ENCODE data around the gene DYNC1I1. TPM values are rescaled to one million over a fixed set of nuclear protein-coding genes. Genes with fewer than 3 reads are reported as not detected.

Gene DYNC1I1
- total RNA-seq, 1 donor from 2014 or later, result 0.79 TPM

DNA sequence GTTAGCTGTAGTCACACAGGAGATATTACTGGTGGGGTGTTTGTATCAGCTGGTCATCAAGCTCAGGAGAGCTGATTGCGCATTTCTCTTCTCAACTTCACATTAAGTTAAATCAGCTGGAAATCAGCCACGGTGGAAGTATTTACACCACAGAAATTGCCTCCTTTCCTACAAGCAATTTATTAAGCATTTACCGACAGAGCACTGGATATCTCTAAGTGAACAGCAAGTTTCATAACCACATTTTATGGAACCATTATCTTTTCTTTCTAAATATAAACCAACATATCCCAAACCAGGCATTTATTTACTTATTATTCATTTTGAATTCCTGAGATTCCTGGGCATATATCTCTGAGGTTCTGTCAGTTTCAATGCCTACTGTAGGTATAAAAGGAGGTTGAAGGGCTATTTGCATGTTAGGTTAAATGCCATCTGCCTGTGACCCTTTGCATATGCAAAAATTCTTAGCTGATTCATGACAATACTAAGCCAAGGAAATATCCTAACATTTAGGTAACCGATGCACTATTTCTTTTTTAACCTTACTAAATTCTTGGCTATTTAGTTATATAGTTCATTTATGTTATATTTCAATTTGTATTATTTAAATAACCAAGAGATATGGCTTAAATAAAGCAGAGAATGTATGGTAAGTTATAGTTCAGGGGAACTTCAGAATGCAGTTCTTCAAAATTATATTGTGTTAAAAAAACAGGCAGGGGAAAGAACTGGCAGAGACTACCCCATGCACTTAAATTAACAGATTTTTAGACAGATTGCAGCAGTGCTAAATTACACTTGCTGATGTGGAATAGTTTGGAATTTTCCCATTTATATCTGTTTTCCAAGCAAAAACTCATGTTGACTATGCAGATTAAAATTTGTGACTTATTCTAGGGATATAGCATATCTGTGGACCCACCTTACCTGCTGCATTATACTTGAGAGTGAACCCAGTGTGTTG, 56.8 kb downstream of the DYNC1I1 start:
- no peak overlapping the region for H2AFZ ChIP-seq (replicated peaks)
- Mint-ChIP-seq H3K27ac (no peak overlapping the region), H3K27me3 (ENCODE audit: insufficient read depth, low read depth) (no peaks in the 10 kb centered on the region)

DNA sequence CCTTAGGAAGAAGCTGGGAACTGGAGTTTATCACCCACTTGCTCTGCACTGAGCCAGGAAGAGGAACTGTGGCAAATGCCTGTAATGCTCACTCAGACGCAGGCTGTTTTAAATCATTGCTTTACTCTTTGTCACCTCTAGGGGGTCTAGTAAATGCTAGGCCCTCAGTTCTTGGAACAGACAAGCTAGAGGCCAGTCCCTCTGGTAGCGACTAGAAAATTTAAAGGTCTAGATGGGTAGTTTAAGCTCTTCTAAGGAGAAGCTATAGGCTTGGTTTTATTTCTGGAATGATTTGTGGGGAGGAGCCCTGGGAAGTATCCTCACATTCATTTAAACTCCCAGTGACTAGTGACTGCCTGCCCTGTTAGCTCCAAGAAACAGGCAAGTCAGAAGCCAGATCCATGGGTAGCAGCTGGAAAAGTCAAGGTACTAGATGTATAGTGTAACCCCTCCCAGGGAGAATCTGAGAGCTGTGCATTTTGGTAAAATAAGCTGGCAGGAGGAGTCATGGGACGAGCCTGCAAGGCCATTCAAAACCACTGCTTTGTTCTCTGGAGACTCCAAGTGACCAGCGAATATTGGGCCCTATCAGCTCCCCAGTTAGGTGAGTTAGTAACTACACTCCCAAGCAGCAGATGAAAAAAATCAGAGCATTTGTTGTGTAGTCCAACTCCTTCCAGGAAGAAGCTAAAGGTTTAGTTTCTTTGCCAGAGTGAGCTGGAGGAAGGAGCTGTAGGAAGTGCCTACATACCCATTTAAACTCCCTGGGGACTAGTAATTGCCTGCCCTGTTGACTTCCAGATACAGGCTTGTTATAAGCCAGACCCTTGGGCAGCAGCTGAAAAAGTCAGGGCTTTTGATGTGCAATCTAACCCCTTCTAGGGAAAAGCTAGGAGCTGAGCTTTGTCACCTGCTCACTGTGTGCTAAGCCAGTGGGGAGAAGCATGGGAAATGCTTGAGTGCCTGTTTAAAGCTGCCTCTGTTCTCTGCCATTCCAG, 68.9 kb downstream of the DYNC1I1 start:
- no peaks in the 10 kb centered on the region for H3K36me3 ChIP-seq
- H3K27ac ChIP-seq, result peak overlapping the region; percentile 56
- no peaks in the 10 kb centered on the region for H4K20me1 ChIP-seq (ENCODE audit: low read depth)
- peaks cover 21% of the 10 kb centered on the region for H3K4me1 ChIP-seq
- no peaks in the 10 kb centered on the region for H3K79me2 ChIP-seq (ENCODE audit: low read depth)
- H3F3A ChIP-seq (ENCODE audit: low read depth), result peaks cover 12% of the 10 kb centered on the region
- TF ChIP-seq, protein P1, sequence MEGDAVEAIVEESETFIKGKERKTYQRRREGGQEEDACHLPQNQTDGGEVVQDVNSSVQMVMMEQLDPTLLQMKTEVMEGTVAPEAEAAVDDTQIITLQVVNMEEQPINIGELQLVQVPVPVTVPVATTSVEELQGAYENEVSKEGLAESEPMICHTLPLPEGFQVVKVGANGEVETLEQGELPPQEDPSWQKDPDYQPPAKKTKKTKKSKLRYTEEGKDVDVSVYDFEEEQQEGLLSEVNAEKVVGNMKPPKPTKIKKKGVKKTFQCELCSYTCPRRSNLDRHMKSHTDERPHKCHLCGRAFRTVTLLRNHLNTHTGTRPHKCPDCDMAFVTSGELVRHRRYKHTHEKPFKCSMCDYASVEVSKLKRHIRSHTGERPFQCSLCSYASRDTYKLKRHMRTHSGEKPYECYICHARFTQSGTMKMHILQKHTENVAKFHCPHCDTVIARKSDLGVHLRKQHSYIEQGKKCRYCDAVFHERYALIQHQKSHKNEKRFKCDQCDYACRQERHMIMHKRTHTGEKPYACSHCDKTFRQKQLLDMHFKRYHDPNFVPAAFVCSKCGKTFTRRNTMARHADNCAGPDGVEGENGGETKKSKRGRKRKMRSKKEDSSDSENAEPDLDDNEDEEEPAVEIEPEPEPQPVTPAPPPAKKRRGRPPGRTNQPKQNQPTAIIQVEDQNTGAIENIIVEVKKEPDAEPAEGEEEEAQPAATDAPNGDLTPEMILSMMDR (IDR thresholded peaks at IDR 0.05), result peak; percentile 60
- TF ChIP-seq EZH2phosphoT487 (IDR thresholded peaks at IDR 0.05), result no peak
- no peak overlapping the region for H3K4me3 ChIP-seq
- DNase-seq (ENCODE audit: low spot score), result peak; percentile 31
- H3K27me3 ChIP-seq, result no peaks in the 10 kb centered on the region
- Mint-ChIP-seq H3K27ac (no peak overlapping the region), H3K27me3 (ENCODE audit: insufficient read depth, low read depth) (no peaks in the 10 kb centered on the region), H3K4me1 (no peaks in the 10 kb centered on the region), H3K4me3 (no peak overlapping the region), H3K9me3 (peaks cover 9% of the 10 kb centered on the region), H3K36me3 (no peaks in the 10 kb centered on the region)
- H3K9me3 ChIP-seq (ENCODE audit: low read depth), result peaks cover 4% of the 10 kb centered on the region
- no peak overlapping the region for H3K4me2 ChIP-seq
- H3K9ac ChIP-seq, result no peak overlapping the region
- H2AFZ ChIP-seq (replicated peaks), result peak overlapping the region; percentile 80

More for the DNA sequence above, 56.8 kb downstream of the DYNC1I1 start:
- peaks cover 13% of the 10 kb centered on the region for H3K4me1 ChIP-seq
- H3K9me3 Mint-ChIP-seq, result no peaks in the 10 kb centered on the region
- H3K4me1 Mint-ChIP-seq, result peaks cover 9% of the 10 kb centered on the region
- H3K4me2 ChIP-seq, result no peak overlapping the region
- no peaks in the 10 kb centered on the region for H3K9me3 ChIP-seq (ENCODE audit: low read depth)
- H3K79me2 ChIP-seq (ENCODE audit: low read depth), result no peaks in the 10 kb centered on the region
- H4K20me1 ChIP-seq (ENCODE audit: low read depth), result no peaks in the 10 kb centered on the region
- H3K27ac ChIP-seq, result no peak overlapping the region
- H3K36me3 ChIP-seq, result no peaks in the 10 kb centered on the region
- no peaks in the 10 kb centered on the region for H3K27me3 ChIP-seq
- TF ChIP-seq EZH2 (IDR thresholded peaks at IDR 0.05), result no peak
- H3K9ac ChIP-seq, result no peak overlapping the region
- H3K4me3 ChIP-seq, result no peak overlapping the region
- DNase-seq (ENCODE audit: low spot score), result no peak
- H3K36me3 Mint-ChIP-seq, result no peaks in the 10 kb centered on the region
- no peaks in the 10 kb centered on the region for H3F3A ChIP-seq (ENCODE audit: low read depth)
- H3K4me3 Mint-ChIP-seq, result no peak overlapping the region

DNA sequence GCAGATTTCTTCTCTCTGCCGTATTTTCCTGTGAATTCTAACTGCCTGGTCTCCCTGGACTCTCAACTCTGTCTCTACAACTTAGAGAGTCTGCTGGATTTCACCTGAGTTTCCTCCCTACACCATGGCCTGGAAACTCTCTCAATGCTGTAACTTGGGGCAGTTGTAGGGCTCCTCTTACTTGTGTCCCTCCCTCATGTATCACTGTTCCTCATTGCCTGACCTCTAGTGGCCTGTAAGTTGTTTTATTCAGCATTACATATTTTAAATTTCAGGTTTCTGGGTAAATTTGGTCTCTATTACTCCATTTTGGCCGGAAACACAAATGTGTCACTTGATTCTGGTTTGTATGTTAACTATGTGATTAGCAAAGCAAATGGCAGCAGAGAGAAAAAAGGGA, 70.9 kb downstream of the DYNC1I1 start:
- Histone ChIP-seq H3K4me3 (no peak overlapping the region), H3K9me3 (ENCODE audit: low read depth) (peaks cover 2% of the 10 kb centered on the region), H3K4me1 (peaks cover 21% of the 10 kb centered on the region), H4K20me1 (ENCODE audit: low read depth) (no peaks in the 10 kb centered on the region), H3K27ac (no peak overlapping the region), H2AFZ (replicated peaks) (no peak overlapping the region), H3K27me3 (no peaks in the 10 kb centered on the region), H3F3A (ENCODE audit: low read depth) (peaks cover 12% of the 10 kb centered on the region), H3K79me2 (ENCODE audit: low read depth) (no peaks in the 10 kb centered on the region), H3K9ac (no peak overlapping the region), H3K36me3 (no peaks in the 10 kb centered on the region), H3K4me2 (no peak overlapping the region)
- H3K36me3 Mint-ChIP-seq, result no peaks in the 10 kb centered on the region
- H3K27ac Mint-ChIP-seq, result no peak overlapping the region
- H3K27me3 Mint-ChIP-seq (ENCODE audit: insufficient read depth, low read depth), result no peaks in the 10 kb centered on the region
- peaks cover 4% of the 10 kb centered on the region for H3K9me3 Mint-ChIP-seq
- TF ChIP-seq EZH2phosphoT487 (IDR thresholded peaks at IDR 0.05), result no peak
- TF ChIP-seq, protein P1 (IDR thresholded peaks at IDR 0.05), result peak; percentile 38
- peak; percentile 9 for DNase-seq (ENCODE audit: low spot score)
- no peak overlapping the region for H3K4me3 Mint-ChIP-seq
- H3K4me1 Mint-ChIP-seq, result no peaks in the 10 kb centered on the region
